ENCODE measurements around the gene ATP5ME. TPM values are rescaled to one million over a fixed set of nuclear protein-coding genes. Genes with fewer than 3 reads are reported as not detected.

Gene ATP5ME
- total RNA-seq, 1 donor from 2014 or later = 235 TPM

GRCh38 chr4:657834-658667 is 16.0 kb downstream of the ATP5ME start:
- H3K27me3 Mint-ChIP-seq (ENCODE audit: low read depth) = no peaks in the 10 kb centered on the region
- no peak overlapping the region for H3K4me3 Mint-ChIP-seq (ENCODE audit: low read depth)
- no peak for DNase-seq (ENCODE audit: low spot score)

GRCh38 chr4:657338-657833 is 16.7 kb downstream of the ATP5ME start:
- Mint-ChIP-seq H3K27me3 (ENCODE audit: low read depth) (no peaks in the 10 kb centered on the region), H3K27ac (no peak overlapping the region), H3K4me1 (ENCODE audit: low read depth) (no peaks in the 10 kb centered on the region), H3K36me3 (ENCODE audit: low read depth) (peaks cover 9% of the 10 kb centered on the region), H3K4me3 (ENCODE audit: low read depth) (no peak overlapping the region), H3K9me3 (no peaks in the 10 kb centered on the region)
- DNase-seq (ENCODE audit: low spot score) = no peak
- intact Hi-C loops (cut with micrococcal nuclease) = no loop called here

More at GRCh38 chr4:657834-658667, 16.0 kb downstream of the ATP5ME start:
- H3K9me3 Mint-ChIP-seq = no peaks in the 10 kb centered on the region
- peaks cover under 1% of the 10 kb centered on the region for H3K4me1 Mint-ChIP-seq (ENCODE audit: low read depth)
- H3K27ac Mint-ChIP-seq = no peak overlapping the region
- intact Hi-C loops (cut with micrococcal nuclease) = no loop called here
- peaks cover 9% of the 10 kb centered on the region for H3K36me3 Mint-ChIP-seq (ENCODE audit: low read depth)

GRCh38 chr4:656436-657337 is 17.4 kb downstream of the ATP5ME start:
- Mint-ChIP-seq H3K4me1 (ENCODE audit: low read depth) (no peaks in the 10 kb centered on the region), H3K36me3 (ENCODE audit: low read depth) (peaks cover 9% of the 10 kb centered on the region), H3K27ac (no peak overlapping the region), H3K27me3 (ENCODE audit: low read depth) (no peaks in the 10 kb centered on the region), H3K9me3 (no peaks in the 10 kb centered on the region), H3K4me3 (ENCODE audit: low read depth) (no peak overlapping the region)
- intact Hi-C loops (cut with micrococcal nuclease) = no loop called here
- DNase-seq (ENCODE audit: low spot score) = no peak

- intact Hi-C loops (cut with micrococcal nuclease) = no loop called here
- Mint-ChIP-seq H3K4me3 (ENCODE audit: low read depth) (no peak overlapping the region), H3K27ac (no peak overlapping the region), H3K36me3 (ENCODE audit: low read depth) (peaks cover 4% of the 10 kb centered on the region), H3K27me3 (ENCODE audit: low read depth) (no peaks in the 10 kb centered on the region), H3K9me3 (no peaks in the 10 kb centered on the region), H3K4me1 (ENCODE audit: low read depth) (no peaks in the 10 kb centered on the region)
- DNase-seq (ENCODE audit: low spot score) = no peak
Observed at GRCh38 chr4:655464-656151, 18.5 kb downstream of the ATP5ME start.

GRCh38 chr4:654871-655463 is 19.1 kb downstream of the ATP5ME start:
- intact Hi-C loops (cut with micrococcal nuclease) = no loop called here
- no peak for DNase-seq (ENCODE audit: low spot score)

GRCh38 chr4:654503-654845 is 19.6 kb downstream of the ATP5ME start:
- no peaks in the 10 kb centered on the region for H3K27me3 Mint-ChIP-seq (ENCODE audit: low read depth)
- no peak for DNase-seq (ENCODE audit: low spot score)
- no peak overlapping the region for H3K4me3 Mint-ChIP-seq (ENCODE audit: low read depth)
- H3K27ac Mint-ChIP-seq = no peak overlapping the region
- H3K4me1 Mint-ChIP-seq (ENCODE audit: low read depth) = no peaks in the 10 kb centered on the region
- H3K36me3 Mint-ChIP-seq (ENCODE audit: low read depth) = no peaks in the 10 kb centered on the region
- intact Hi-C loops (cut with micrococcal nuclease) = no loop called here
- H3K9me3 Mint-ChIP-seq = no peaks in the 10 kb centered on the region

More at GRCh38 chr4:654871-655463, 19.1 kb downstream of the ATP5ME start:
- H3K27ac Mint-ChIP-seq = no peak overlapping the region
- H3K4me3 Mint-ChIP-seq (ENCODE audit: low read depth) = no peak overlapping the region
- H3K36me3 Mint-ChIP-seq (ENCODE audit: low read depth) = peaks cover 2% of the 10 kb centered on the region
- no peaks in the 10 kb centered on the region for H3K27me3 Mint-ChIP-seq (ENCODE audit: low read depth)
- H3K9me3 Mint-ChIP-seq = no peaks in the 10 kb centered on the region
- no peaks in the 10 kb centered on the region for H3K4me1 Mint-ChIP-seq (ENCODE audit: low read depth)

GRCh38 chr4:653831-654502 is 20.1 kb downstream of the ATP5ME start:
- intact Hi-C loops (cut with micrococcal nuclease) = no loop called here
- Mint-ChIP-seq H3K4me1 (ENCODE audit: low read depth) (no peaks in the 10 kb centered on the region), H3K27me3 (ENCODE audit: low read depth) (no peaks in the 10 kb centered on the region), H3K36me3 (ENCODE audit: low read depth) (no peaks in the 10 kb centered on the region), H3K4me3 (ENCODE audit: low read depth) (no peak overlapping the region), H3K9me3 (no peaks in the 10 kb centered on the region), H3K27ac (no peak overlapping the region)
- DNase-seq (ENCODE audit: low spot score) = no peak

- Mint-ChIP-seq H3K27ac (no peak overlapping the region), H3K36me3 (ENCODE audit: low read depth) (no peaks in the 10 kb centered on the region), H3K4me3 (ENCODE audit: low read depth) (no peak overlapping the region)
Observed at GRCh38 chr4:653080-653821, 20.8 kb downstream of the ATP5ME start.

GRCh38 chr4:651884-652642 is 22.0 kb downstream of the ATP5ME start:
- Mint-ChIP-seq H3K4me3 (ENCODE audit: low read depth) (no peak overlapping the region), H3K27ac (no peak overlapping the region), H3K4me1 (ENCODE audit: low read depth) (no peaks in the 10 kb centered on the region), H3K9me3 (no peaks in the 10 kb centered on the region), H3K27me3 (ENCODE audit: low read depth) (no peaks in the 10 kb centered on the region), H3K36me3 (ENCODE audit: low read depth) (no peaks in the 10 kb centered on the region)
- no peak for DNase-seq (ENCODE audit: low spot score)
- intact Hi-C loops (cut with micrococcal nuclease) = no loop called here

More at GRCh38 chr4:653080-653821, 20.8 kb downstream of the ATP5ME start:
- Mint-ChIP-seq H3K9me3 (no peaks in the 10 kb centered on the region), H3K27me3 (ENCODE audit: low read depth) (no peaks in the 10 kb centered on the region), H3K4me1 (ENCODE audit: low read depth) (no peaks in the 10 kb centered on the region)
- intact Hi-C loops (cut with micrococcal nuclease) = no loop called here
- DNase-seq (ENCODE audit: low spot score) = no peak

GRCh38 chr4:650951-651883 is 22.9 kb downstream of the ATP5ME start:
- Mint-ChIP-seq H3K27ac (no peak overlapping the region), H3K9me3 (no peaks in the 10 kb centered on the region), H3K4me1 (ENCODE audit: low read depth) (peaks cover 1% of the 10 kb centered on the region), H3K27me3 (ENCODE audit: low read depth) (no peaks in the 10 kb centered on the region), H3K36me3 (ENCODE audit: low read depth) (no peaks in the 10 kb centered on the region), H3K4me3 (ENCODE audit: low read depth) (no peak overlapping the region)
- intact Hi-C loops (cut with micrococcal nuclease) = no loop called here
- DNase-seq (ENCODE audit: low spot score) = no peak

Measured in activated T-helper 2 cell treated with anti-CD3 and anti-CD28 coated beads, Interferon-gamma antibody, Interleukin-2, Interleukin-4, amounts not matched to agents 10 μg/mL and 5 μg/mL and 100 μg/mL, durations not matched to agents 14 hours and 24 hours and 36 hours (primary cell).